Measurements from ENCODE around the gene TMEM35B. TPM values are rescaled to one million over a fixed set of nuclear protein-coding genes. Genes with fewer than 3 reads are reported as not detected.
A peak's percentile ranks its signal among the peaks of the same experiment; 100 is the strongest.

TMEM35B gene
- polyA plus RNA-seq (2013, experiment 1 of 2), result 16.0 TPM
- polyA plus RNA-seq (2013, experiment 2 of 2), result 16.7 TPM

- Histone ChIP-seq H4K5ac (ENCODE audit: low read length) (no peak within 1 kb of the TSS), H3K23ac (ENCODE audit: low read length) (peak within 1 kb of the TSS; percentile 89), H2AK5ac (ENCODE audit: low read length) (no peak within 1 kb of the TSS), H3K9ac (ENCODE audit: low read length) (peak within 1 kb of the TSS; percentile 81), H3K27me3 (ENCODE audit: insufficient read depth, low read length, poor library complexity) (no peaks in the 10 kb centered on the region), H3K79me2 (ENCODE audit: control insufficient read depth, insufficient read depth, low read length) (no peaks in the 10 kb centered on the region), H3K18ac (ENCODE audit: low read length) (peak within 1 kb of the TSS; percentile 64), H2BK120ac (ENCODE audit: low read depth, low read length) (no peak within 1 kb of the TSS), H3K56ac (ENCODE audit: low read length) (peak within 1 kb of the TSS; percentile 93), H3K36me3 (ENCODE audit: control insufficient read depth, insufficient read depth, low read length) (no peaks in the 10 kb centered on the region), H3K4me2 (ENCODE audit: low read length) (peak within 1 kb of the TSS; percentile 82), H2BK5ac (ENCODE audit: low read length) (peak within 1 kb of the TSS; percentile 37), H3K4ac (ENCODE audit: low read depth, low read length) (peak within 1 kb of the TSS; percentile 85), H2BK15ac (replicated peaks; ENCODE audit: low read depth) (no peak within 1 kb of the TSS), H4K8ac (ENCODE audit: low read depth, low read length) (peak within 1 kb of the TSS; percentile 41), H3K4me1 (ENCODE audit: control insufficient read depth, low read depth, low read length) (peaks cover 5% of the 10 kb centered on the region), H3K79me1 (ENCODE audit: low read length) (no peaks in the 10 kb centered on the region), H3K27ac (ENCODE audit: low read depth, low read length) (peak within 1 kb of the TSS; percentile 70), H3K4me3 (ENCODE audit: low read length) (peak within 1 kb of the TSS; percentile 85)
- peak; percentile 63 for DNase-seq
- no CpG with 5 or more reads among the region's 58 CpGs for WGBS (ENCODE audit: extremely low coverage, insufficient coverage, low lambda C conversion rate)
Observed at GRCh38 chr1:34984793-34985608, at the start of gene TMEM35B. TMEM35B (minus strand) TSS chr1:34985347; CDS start chr1:34985305, 42 bp downstream.

- H3K4me2 ChIP-seq (ENCODE audit: low read length), result no peak overlapping the region
- no peak overlapping the region for H3K23ac ChIP-seq (ENCODE audit: low read length)
- no peaks in the 10 kb centered on the region for H3K27me3 ChIP-seq (ENCODE audit: insufficient read depth, low read length, poor library complexity)
- no peak overlapping the region for H3K4ac ChIP-seq (ENCODE audit: low read depth, low read length)
- no peak overlapping the region for H3K4me3 ChIP-seq (ENCODE audit: low read length)
- no peak overlapping the region for H3K56ac ChIP-seq (ENCODE audit: low read length)
- no peak overlapping the region for H3K27ac ChIP-seq (ENCODE audit: low read depth, low read length)
- no peak overlapping the region for H2BK120ac ChIP-seq (ENCODE audit: low read depth, low read length)
- H3K79me2 ChIP-seq (ENCODE audit: control insufficient read depth, insufficient read depth, low read length), result no peaks in the 10 kb centered on the region
- no peak overlapping the region for H3K18ac ChIP-seq (ENCODE audit: low read length)
- no peak overlapping the region for H4K5ac ChIP-seq (ENCODE audit: low read length)
- no peak for DNase-seq
- no peak overlapping the region for H3K9ac ChIP-seq (ENCODE audit: low read length)
- H2BK5ac ChIP-seq (ENCODE audit: low read length), result no peak overlapping the region
- no peaks in the 10 kb centered on the region for H3K79me1 ChIP-seq (ENCODE audit: low read length)
- no peak overlapping the region for H2BK15ac ChIP-seq (replicated peaks; ENCODE audit: low read depth)
- H2AK5ac ChIP-seq (ENCODE audit: low read length), result no peak overlapping the region
- no peaks in the 10 kb centered on the region for H3K36me3 ChIP-seq (ENCODE audit: control insufficient read depth, insufficient read depth, low read length)
- no peak overlapping the region for H4K8ac ChIP-seq (ENCODE audit: low read depth, low read length)
- no CpG with 5 or more reads among the region's 1 CpG for WGBS (ENCODE audit: extremely low coverage, insufficient coverage, low lambda C conversion rate)
- H3K4me1 ChIP-seq (ENCODE audit: control insufficient read depth, low read depth, low read length), result no peaks in the 10 kb centered on the region
Observed at GRCh38 chr1:35033346-35033745, 48.2 kb upstream of the TMEM35B start.

GRCh38 chr1:35032384-35032739 is 47.2 kb upstream of the TMEM35B start:
- no peak overlapping the region for H3K4me3 ChIP-seq (ENCODE audit: low read length)
- no peak overlapping the region for H3K9ac ChIP-seq (ENCODE audit: low read length)
- no peak overlapping the region for H3K23ac ChIP-seq (ENCODE audit: low read length)
- H3K56ac ChIP-seq (ENCODE audit: low read length), result no peak overlapping the region
- no CpG with 5 or more reads among the region's 1 CpG for WGBS (ENCODE audit: extremely low coverage, insufficient coverage, low lambda C conversion rate)
- no peaks in the 10 kb centered on the region for H3K4me1 ChIP-seq (ENCODE audit: control insufficient read depth, low read depth, low read length)
- H3K27ac ChIP-seq (ENCODE audit: low read depth, low read length), result no peak overlapping the region
- H4K5ac ChIP-seq (ENCODE audit: low read length), result no peak overlapping the region
- no peaks in the 10 kb centered on the region for H3K79me2 ChIP-seq (ENCODE audit: control insufficient read depth, insufficient read depth, low read length)
- DNase-seq, result no peak
- H3K36me3 ChIP-seq (ENCODE audit: control insufficient read depth, insufficient read depth, low read length), result no peaks in the 10 kb centered on the region
- H2BK5ac ChIP-seq (ENCODE audit: low read length), result no peak overlapping the region
- no peak overlapping the region for H2BK120ac ChIP-seq (ENCODE audit: low read depth, low read length)
- no peaks in the 10 kb centered on the region for H3K27me3 ChIP-seq (ENCODE audit: insufficient read depth, low read length, poor library complexity)
- H2AK5ac ChIP-seq (ENCODE audit: low read length), result no peak overlapping the region
- H3K4ac ChIP-seq (ENCODE audit: low read depth, low read length), result no peak overlapping the region
- no peaks in the 10 kb centered on the region for H3K79me1 ChIP-seq (ENCODE audit: low read length)
- no peak overlapping the region for H4K8ac ChIP-seq (ENCODE audit: low read depth, low read length)
- no peak overlapping the region for H2BK15ac ChIP-seq (replicated peaks; ENCODE audit: low read depth)
- no peak overlapping the region for H3K4me2 ChIP-seq (ENCODE audit: low read length)
- no peak overlapping the region for H3K18ac ChIP-seq (ENCODE audit: low read length)

GRCh38 chr1:35030756-35031446 is 45.8 kb upstream of the TMEM35B start:
- no peaks in the 10 kb centered on the region for H3K4me1 ChIP-seq (ENCODE audit: control insufficient read depth, low read depth, low read length)
- no peak overlapping the region for H3K4ac ChIP-seq (ENCODE audit: low read depth, low read length)
- H3K4me3 ChIP-seq (ENCODE audit: low read length), result peak overlapping the region; percentile 67
- no peaks in the 10 kb centered on the region for H3K27me3 ChIP-seq (ENCODE audit: insufficient read depth, low read length, poor library complexity)
- H3K9ac ChIP-seq (ENCODE audit: low read length), result peak overlapping the region; percentile 65
- WGBS (ENCODE audit: extremely low coverage, insufficient coverage, low lambda C conversion rate), result no CpG with 5 or more reads among the region's 17 CpGs
- no peak overlapping the region for H2BK15ac ChIP-seq (replicated peaks; ENCODE audit: low read depth)
- no peaks in the 10 kb centered on the region for H3K79me2 ChIP-seq (ENCODE audit: control insufficient read depth, insufficient read depth, low read length)
- no peak overlapping the region for H4K8ac ChIP-seq (ENCODE audit: low read depth, low read length)
- H3K23ac ChIP-seq (ENCODE audit: low read length), result no peak overlapping the region
- peak overlapping the region; percentile 99 for H3K56ac ChIP-seq (ENCODE audit: low read length)
- H2BK5ac ChIP-seq (ENCODE audit: low read length), result no peak overlapping the region
- H3K18ac ChIP-seq (ENCODE audit: low read length), result no peak overlapping the region
- peak; percentile 59 for DNase-seq
- no peak overlapping the region for H4K5ac ChIP-seq (ENCODE audit: low read length)
- H2AK5ac ChIP-seq (ENCODE audit: low read length), result no peak overlapping the region
- no peaks in the 10 kb centered on the region for H3K36me3 ChIP-seq (ENCODE audit: control insufficient read depth, insufficient read depth, low read length)
- H3K4me2 ChIP-seq (ENCODE audit: low read length), result peak overlapping the region; percentile 77
- no peaks in the 10 kb centered on the region for H3K79me1 ChIP-seq (ENCODE audit: low read length)
- H3K27ac ChIP-seq (ENCODE audit: low read depth, low read length), result no peak overlapping the region
- H2BK120ac ChIP-seq (ENCODE audit: low read depth, low read length), result no peak overlapping the region

GRCh38 chr1:35030338-35030737 is 45.2 kb upstream of the TMEM35B start:
- H4K5ac ChIP-seq (ENCODE audit: low read length), result no peak overlapping the region
- H3K79me2 ChIP-seq (ENCODE audit: control insufficient read depth, insufficient read depth, low read length), result no peaks in the 10 kb centered on the region
- DNase-seq, result no peak
- no peak overlapping the region for H2BK5ac ChIP-seq (ENCODE audit: low read length)
- no peak overlapping the region for H2BK120ac ChIP-seq (ENCODE audit: low read depth, low read length)
- H3K36me3 ChIP-seq (ENCODE audit: control insufficient read depth, insufficient read depth, low read length), result no peaks in the 10 kb centered on the region
- H3K18ac ChIP-seq (ENCODE audit: low read length), result no peak overlapping the region
- no peak overlapping the region for H3K56ac ChIP-seq (ENCODE audit: low read length)
- no peak overlapping the region for H3K27ac ChIP-seq (ENCODE audit: low read depth, low read length)
- WGBS (ENCODE audit: extremely low coverage, insufficient coverage, low lambda C conversion rate), result no CpG with 5 or more reads among the region's 5 CpGs
- no peaks in the 10 kb centered on the region for H3K27me3 ChIP-seq (ENCODE audit: insufficient read depth, low read length, poor library complexity)
- no peak overlapping the region for H2AK5ac ChIP-seq (ENCODE audit: low read length)
- H3K4me2 ChIP-seq (ENCODE audit: low read length), result no peak overlapping the region
- H3K79me1 ChIP-seq (ENCODE audit: low read length), result no peaks in the 10 kb centered on the region
- no peaks in the 10 kb centered on the region for H3K4me1 ChIP-seq (ENCODE audit: control insufficient read depth, low read depth, low read length)
- no peak overlapping the region for H3K9ac ChIP-seq (ENCODE audit: low read length)
- H3K23ac ChIP-seq (ENCODE audit: low read length), result no peak overlapping the region
- H3K4ac ChIP-seq (ENCODE audit: low read depth, low read length), result no peak overlapping the region
- no peak overlapping the region for H2BK15ac ChIP-seq (replicated peaks; ENCODE audit: low read depth)
- H3K4me3 ChIP-seq (ENCODE audit: low read length), result no peak overlapping the region
- no peak overlapping the region for H4K8ac ChIP-seq (ENCODE audit: low read depth, low read length)

All from mesendoderm (in vitro differentiated cells).